H9 (cell line): ENCODE data around the gene SFMBT2. TPM values are rescaled to one million over a fixed set of nuclear protein-coding genes. Genes with fewer than 3 reads are reported as not detected.

Experiments used
- DNase-seq: peaks from one replicate; pipeline ENCODE4 v3.0.0-alpha.2; 2017
- H2AFZ ChIP-seq: one replicate; pipeline ENCODE4 v1.6.1; 2013; ENCODE audit warnings: mild to moderate bottlenecking, low read length, control low read depth, moderate library complexity
- H2AK5ac ChIP-seq: 2 replicates; pipeline ENCODE4 v1.6.1; 2013; ENCODE audit warnings: low read length, control low read depth, mixed read lengths; ENCODE audit not compliant: insufficient read length
- H2BK120ac ChIP-seq: one replicate; pipeline ENCODE4 v1.6.1; 2013; ENCODE audit warnings: low read depth, mild to moderate bottlenecking, low read length, control low read depth, inconsistent platforms; ENCODE audit not compliant: poor library complexity, severe bottlenecking
- H2BK12ac ChIP-seq: 2 replicates; pipeline ENCODE4 v1.6.1; 2013; ENCODE audit warnings: low read length, control low read depth, mixed read lengths, low read depth; ENCODE audit not compliant: insufficient read length
- H2BK15ac ChIP-seq: 2 replicates; pipeline ENCODE4 v1.6.1; 2013; ENCODE audit warnings: low read depth, low read length, control low read depth
- H2BK20ac ChIP-seq: one replicate; pipeline ENCODE4 v1.6.1; 2013; ENCODE audit warnings: low read depth, mild to moderate bottlenecking, low read length, control low read depth, inconsistent platforms; ENCODE audit not compliant: poor library complexity, severe bottlenecking
- H2BK5ac ChIP-seq: 2 replicates; pipeline ENCODE4 v1.6.1; 2013; ENCODE audit warnings: low read length, control low read depth, mixed read lengths; ENCODE audit not compliant: insufficient read length
- H3K14ac ChIP-seq: 2 replicates; pipeline ENCODE4 v1.6.1; 2013; ENCODE audit warnings: low read length, control low read depth; ENCODE audit not compliant: insufficient read depth
- H3K18ac ChIP-seq: 2 replicates; pipeline ENCODE4 v1.6.1; 2013; ENCODE audit warnings: low read depth, mild to moderate bottlenecking, mixed read lengths, low read length, control low read depth; ENCODE audit not compliant: insufficient read length
- H3K23ac ChIP-seq: 2 replicates; pipeline ENCODE4 v1.6.1; 2013; ENCODE audit warnings: low read length, control low read depth, mixed read lengths, low read depth; ENCODE audit not compliant: insufficient read length
- H3K23me2 ChIP-seq: 2 replicates; pipeline ENCODE4 v1.6.1; 2013; ENCODE audit warnings: low read depth, mild to moderate bottlenecking, mixed read lengths, low read length, control low read depth; ENCODE audit not compliant: insufficient read length, poor library complexity, severe bottlenecking
- H3K27ac ChIP-seq: 2 replicates; pipeline ENCODE4 v1.5.1; 2013; ENCODE audit warnings: low read length, control low read depth, mixed read lengths, low read depth; ENCODE audit not compliant: insufficient read length
- H3K27me3 ChIP-seq: 2 replicates; pipeline ENCODE4 v1.6.1; 2013; ENCODE audit warnings: low read length, control low read depth, inconsistent platforms; ENCODE audit not compliant: insufficient read depth
- H3K4ac ChIP-seq: 2 replicates; pipeline ENCODE4 v1.6.1; 2013; ENCODE audit warnings: low read depth, mild to moderate bottlenecking, control low read depth, inconsistent platforms, low read length, moderate library complexity
- H3K4me1 ChIP-seq: 2 replicates; pipeline ENCODE4 v1.6.1; 2013; ENCODE audit warnings: low read length, control low read depth, inconsistent platforms; ENCODE audit not compliant: insufficient read depth
- H3K4me2 ChIP-seq: 2 replicates; pipeline ENCODE4 v1.6.1; 2013; ENCODE audit warnings: low read length, control low read depth, mixed read lengths; ENCODE audit not compliant: insufficient read length, insufficient read depth
- H3K56ac ChIP-seq: 2 replicates; pipeline ENCODE4 v1.6.1; 2013; ENCODE audit warnings: low read depth, mild to moderate bottlenecking, mixed read lengths, low read length, control low read depth; ENCODE audit not compliant: insufficient read length
- H3K79me1 ChIP-seq: 2 replicates; pipeline ENCODE4 v1.6.1; 2013; ENCODE audit warnings: low read depth, mild to moderate bottlenecking, moderate library complexity, low read length, control low read depth, inconsistent platforms; ENCODE audit not compliant: insufficient read depth, poor library complexity, severe bottlenecking
- H3K79me2 ChIP-seq: 2 replicates; pipeline ENCODE4 v1.6.1; 2013; ENCODE audit warnings: low read length, control low read depth, inconsistent platforms; ENCODE audit not compliant: insufficient read depth
- H3K9ac ChIP-seq: 2 replicates; pipeline ENCODE4 v1.6.1; 2013; ENCODE audit warnings: low read length, control low read depth, mixed read lengths; ENCODE audit not compliant: insufficient read length; ENCODE audit errors: extremely low read depth
- H3K9me3 ChIP-seq: one replicate; pipeline ENCODE4 v1.6.1; 2013; ENCODE audit warnings: low read depth, low read length, inconsistent platforms; ENCODE audit not compliant: control insufficient read depth
- H3T11ph ChIP-seq: one replicate; pipeline ENCODE4 v1.6.1; 2013; ENCODE audit warnings: mild to moderate bottlenecking, low read length, control low read depth, inconsistent platforms
- H4K20me1 ChIP-seq: one replicate; pipeline ENCODE4 v1.6.1; 2013; ENCODE audit not compliant: control insufficient read depth, insufficient read length, insufficient read depth
- H4K5ac ChIP-seq: 2 replicates; pipeline ENCODE4 v1.6.1; 2013; ENCODE audit warnings: low read depth, mild to moderate bottlenecking, mixed read lengths, low read length, control low read depth; ENCODE audit not compliant: insufficient read length
- H4K8ac ChIP-seq: replicated peaks from 2 replicates; pipeline ENCODE4 v1.6.1; 2013; ENCODE audit warnings: low read length, control low read depth, mixed read lengths, low read depth; ENCODE audit not compliant: insufficient read length
- H4K91ac ChIP-seq: 2 replicates; pipeline ENCODE4 v1.6.1; 2013; ENCODE audit warnings: low read depth, mild to moderate bottlenecking, moderate library complexity, mixed read lengths, low read length, control low read depth; ENCODE audit not compliant: insufficient read length
- H3K27ac Mint-ChIP-seq, 3 experiments: 2 replicates in 2 of 3; 3 replicates in 1 of 3; pipeline ENCODE4 v1.8.0; 2020 to 2021; ENCODE audit warnings: mixed read lengths in 3 of 3, mild to moderate bottlenecking in 1 of 3, moderate library complexity in 1 of 3
- H3K27me3 Mint-ChIP-seq: 2 replicates; pipeline ENCODE4 v1.8.0; 2021; ENCODE audit warnings: low read depth, mild to moderate bottlenecking, moderate library complexity, mixed read lengths
- H3K36me3 Mint-ChIP-seq, 3 experiments: 2 replicates in 2 of 3; 3 replicates in 1 of 3; pipeline ENCODE4 v1.8.0; 2020 to 2021; ENCODE audit warnings: low read depth in 3 of 3, mixed read lengths in 3 of 3; ENCODE audit not compliant: insufficient read depth in 1 of 3
- H3K4me1 Mint-ChIP-seq, 2 experiments: 2 replicates each; pipeline ENCODE4 v1.8.0; 2020; ENCODE audit warnings: mixed read lengths in 2 of 2
- H3K4me3 Mint-ChIP-seq, 2 experiments: 2 replicates in 1 of 2; 3 replicates in 1 of 2; pipeline ENCODE4 v1.8.0; 2020 to 2021; ENCODE audit warnings: mild to moderate bottlenecking in 2 of 2, mixed read lengths in 2 of 2, moderate library complexity in 1 of 2
- H3K9me3 Mint-ChIP-seq, 2 experiments: 2 replicates in 1 of 2; 3 replicates in 1 of 2; pipeline ENCODE4 v1.8.0; 2020; ENCODE audit warnings: mild to moderate bottlenecking in 2 of 2, mixed read lengths in 2 of 2, moderate library complexity in 1 of 2
- WGBS: extraction: QIAGEN DNeasy Blood & Tissue Kit; methylation state at CpG from one replicate; pipeline ENCODE4 v1.1.7; 2013; ENCODE audit warnings: missing lambda C conversion rate, low lambda C conversion rate, mixed read lengths; ENCODE audit not compliant: insufficient read length; ENCODE audit errors: extremely low coverage; 5-methylcytosine and 5-hydroxymethylcytosine counted together
- total RNA-seq: library from RNA; stranded (reverse); gene quantifications from 2 replicates; pipeline ENCODE4 v1.2.1, GENCODE V29; 2021
- TF ChIP-seq, protein P1 (sequence below): fragments of 200-600 bp; sonication (generic); conservative IDR thresholded peaks from 3 replicates; pipeline ENCODE4 v1.8.0; 2021; ENCODE audit warnings: antibody characterized with exemption, mild to moderate bottlenecking

The SFMBT2 gene
- total RNA-seq, 1 experiment from 2014 or later = 5.3 TPM

DNA sequence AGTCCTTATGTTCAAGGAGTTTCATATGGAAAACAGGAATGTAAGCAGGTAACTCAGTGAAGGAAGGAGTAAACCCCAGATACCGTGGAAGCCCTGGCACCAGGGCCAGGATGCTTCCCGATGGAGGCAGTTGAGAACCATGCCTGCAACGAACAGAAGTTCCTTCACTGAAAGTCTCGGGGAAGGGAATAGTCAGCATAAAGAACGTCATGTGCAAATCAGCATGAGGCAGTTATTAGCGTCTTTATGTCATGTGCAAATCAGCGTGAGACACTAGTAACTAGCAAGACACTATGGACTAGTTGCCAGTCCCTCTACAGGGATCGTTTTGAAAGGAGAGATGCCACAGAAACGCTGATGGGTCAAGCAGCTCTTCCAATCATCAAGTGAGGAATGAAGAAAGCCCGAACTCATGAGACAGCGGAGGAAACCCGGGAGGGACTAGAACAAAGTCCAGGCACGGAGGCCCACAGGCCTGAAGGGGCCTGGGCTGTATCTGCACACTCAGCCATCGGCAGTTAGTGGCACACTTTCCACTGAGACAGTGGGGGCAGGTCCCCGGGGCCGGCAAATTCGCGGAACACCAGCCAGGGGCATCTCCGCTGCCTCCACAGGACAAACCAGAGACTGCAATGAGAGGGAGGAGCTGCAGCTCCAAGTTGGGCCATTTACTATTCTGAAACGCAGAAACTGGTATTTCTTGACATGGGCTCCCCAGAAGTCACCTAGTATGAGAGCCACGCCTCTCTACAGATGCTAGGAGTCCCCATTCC is 109.6 kb downstream of the SFMBT2 start:
- Histone ChIP-seq H4K8ac (no peak overlapping the region), H3K14ac (no peak overlapping the region), H2BK5ac (no peak overlapping the region), H3K4ac (no peak overlapping the region), H3K79me2 (no peaks in the 10 kb centered on the region), H2BK15ac (no peak overlapping the region), H2BK120ac (no peak overlapping the region), H2BK20ac (no peak overlapping the region), H2AFZ (no peak overlapping the region), H3K79me1 (no peaks in the 10 kb centered on the region), H3K9ac (no peak overlapping the region), H4K20me1 (no peaks in the 10 kb centered on the region), H4K91ac (no peak overlapping the region), H3K27me3 (no peaks in the 10 kb centered on the region), H3T11ph (no peak overlapping the region), H3K4me2 (no peak overlapping the region), H3K9me3 (no peaks in the 10 kb centered on the region), H3K18ac (no peak overlapping the region), H3K27ac (no peak overlapping the region), H2AK5ac (no peak overlapping the region), H4K5ac (no peak overlapping the region), H3K56ac (no peak overlapping the region), H3K23ac (no peak overlapping the region), H3K4me1 (no peaks in the 10 kb centered on the region; the same call in 1 of the 2 replicates), H2BK12ac (no peak overlapping the region), H3K23me2 (no peaks in the 10 kb centered on the region)
- Mint-ChIP-seq H3K36me3 (no peaks in the 10 kb centered on the region), H3K27me3 (no peaks in the 10 kb centered on the region), H3K4me1 (peaks cover 20 to 22% of the 10 kb centered on the region in 2 experiments), H3K4me3 (no peak overlapping the region), H3K27ac (no peak overlapping the region), H3K9me3 (no peaks in the 10 kb centered on the region)
- WGBS = no CpG with 5 or more reads among the region's 21 CpGs
- peak; percentile 69 for DNase-seq
- TF ChIP-seq, protein P1, sequence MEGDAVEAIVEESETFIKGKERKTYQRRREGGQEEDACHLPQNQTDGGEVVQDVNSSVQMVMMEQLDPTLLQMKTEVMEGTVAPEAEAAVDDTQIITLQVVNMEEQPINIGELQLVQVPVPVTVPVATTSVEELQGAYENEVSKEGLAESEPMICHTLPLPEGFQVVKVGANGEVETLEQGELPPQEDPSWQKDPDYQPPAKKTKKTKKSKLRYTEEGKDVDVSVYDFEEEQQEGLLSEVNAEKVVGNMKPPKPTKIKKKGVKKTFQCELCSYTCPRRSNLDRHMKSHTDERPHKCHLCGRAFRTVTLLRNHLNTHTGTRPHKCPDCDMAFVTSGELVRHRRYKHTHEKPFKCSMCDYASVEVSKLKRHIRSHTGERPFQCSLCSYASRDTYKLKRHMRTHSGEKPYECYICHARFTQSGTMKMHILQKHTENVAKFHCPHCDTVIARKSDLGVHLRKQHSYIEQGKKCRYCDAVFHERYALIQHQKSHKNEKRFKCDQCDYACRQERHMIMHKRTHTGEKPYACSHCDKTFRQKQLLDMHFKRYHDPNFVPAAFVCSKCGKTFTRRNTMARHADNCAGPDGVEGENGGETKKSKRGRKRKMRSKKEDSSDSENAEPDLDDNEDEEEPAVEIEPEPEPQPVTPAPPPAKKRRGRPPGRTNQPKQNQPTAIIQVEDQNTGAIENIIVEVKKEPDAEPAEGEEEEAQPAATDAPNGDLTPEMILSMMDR = peak; percentile 69
